ENCODE results near the gene TMUB1.

DNA sequence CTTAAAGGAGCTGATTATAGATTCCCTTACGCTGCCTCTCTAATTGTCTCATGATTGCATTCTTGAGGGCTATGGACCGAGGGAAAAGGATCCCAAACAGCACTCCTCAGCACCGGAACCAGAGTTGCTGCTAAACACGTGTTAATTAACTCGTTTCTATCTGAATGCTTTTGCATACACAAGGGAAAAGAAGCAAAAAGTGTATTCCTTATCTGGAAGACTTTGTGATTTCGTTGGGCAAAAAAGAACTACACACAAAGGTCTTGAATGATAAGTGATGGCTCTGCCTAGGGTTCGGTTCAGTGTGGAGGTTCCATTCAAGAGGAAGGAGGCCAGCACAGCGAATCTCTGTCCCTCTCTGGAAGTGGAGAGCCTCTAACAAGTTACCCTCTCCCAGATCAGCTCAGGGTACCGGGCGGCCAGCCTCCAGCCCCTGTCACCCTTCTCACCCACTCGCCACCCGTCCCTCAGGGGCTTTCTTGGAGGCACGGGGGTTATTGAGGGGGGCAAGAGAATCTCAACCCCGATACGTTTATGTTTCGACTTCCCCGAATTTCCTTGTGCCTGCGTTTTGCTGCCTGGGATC, 24.4 kb downstream of the TMUB1 start:
- no peak for TF ChIP-seq EZH2phosphoT487 (IDR thresholded peaks at IDR 0.05; ENCODE audit: borderline replicate concordance, low read length)
- TF ChIP-seq, protein P1, sequence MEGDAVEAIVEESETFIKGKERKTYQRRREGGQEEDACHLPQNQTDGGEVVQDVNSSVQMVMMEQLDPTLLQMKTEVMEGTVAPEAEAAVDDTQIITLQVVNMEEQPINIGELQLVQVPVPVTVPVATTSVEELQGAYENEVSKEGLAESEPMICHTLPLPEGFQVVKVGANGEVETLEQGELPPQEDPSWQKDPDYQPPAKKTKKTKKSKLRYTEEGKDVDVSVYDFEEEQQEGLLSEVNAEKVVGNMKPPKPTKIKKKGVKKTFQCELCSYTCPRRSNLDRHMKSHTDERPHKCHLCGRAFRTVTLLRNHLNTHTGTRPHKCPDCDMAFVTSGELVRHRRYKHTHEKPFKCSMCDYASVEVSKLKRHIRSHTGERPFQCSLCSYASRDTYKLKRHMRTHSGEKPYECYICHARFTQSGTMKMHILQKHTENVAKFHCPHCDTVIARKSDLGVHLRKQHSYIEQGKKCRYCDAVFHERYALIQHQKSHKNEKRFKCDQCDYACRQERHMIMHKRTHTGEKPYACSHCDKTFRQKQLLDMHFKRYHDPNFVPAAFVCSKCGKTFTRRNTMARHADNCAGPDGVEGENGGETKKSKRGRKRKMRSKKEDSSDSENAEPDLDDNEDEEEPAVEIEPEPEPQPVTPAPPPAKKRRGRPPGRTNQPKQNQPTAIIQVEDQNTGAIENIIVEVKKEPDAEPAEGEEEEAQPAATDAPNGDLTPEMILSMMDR (IDR thresholded peaks at IDR 0.05; ENCODE audit: low read depth, low read length, poor library complexity, severe bottlenecking): no peak

Measured in DOHH2 (cell line).